Neuronal stem cell (in vitro differentiated cells): ENCODE data around the gene LIPN.

Experiments
- DNase-seq: peaks from one replicate; pipeline ENCODE4 v3.0.0-alpha.2; 2013; ENCODE audit warnings: low spot score
- H2AFZ ChIP-seq: one replicate; pipeline ENCODE4 v1.6.1; 2013; ENCODE audit warnings: mild to moderate bottlenecking, low read length, inconsistent platforms
- H2AK5ac ChIP-seq: 2 replicates; pipeline ENCODE4 v1.6.1; 2013; ENCODE audit warnings: low read depth, mild to moderate bottlenecking, inconsistent platforms, low read length, moderate library complexity, mixed read lengths
- H2BK120ac ChIP-seq: 2 replicates; pipeline ENCODE4 v1.6.1; 2013; ENCODE audit warnings: low read depth, mild to moderate bottlenecking, inconsistent platforms, low read length, moderate library complexity, mixed read lengths
- H2BK12ac ChIP-seq: one replicate; pipeline ENCODE4 v1.6.1; 2013; ENCODE audit warnings: low read length, inconsistent platforms
- H2BK15ac ChIP-seq: 2 replicates; pipeline ENCODE4 v1.6.1; 2013; ENCODE audit warnings: mild to moderate bottlenecking, low read length, inconsistent platforms, mixed read lengths
- H2BK5ac ChIP-seq: one replicate; pipeline ENCODE4 v1.6.1; 2013; ENCODE audit warnings: inconsistent platforms, mild to moderate bottlenecking, low read length, moderate library complexity
- H3K14ac ChIP-seq: one replicate; pipeline ENCODE4 v1.6.1; 2013; ENCODE audit warnings: low read length, inconsistent platforms
- H3K18ac ChIP-seq: 2 replicates; pipeline ENCODE4 v1.6.1; 2013; ENCODE audit warnings: low read length, inconsistent platforms
- H3K23ac ChIP-seq: 2 replicates; pipeline ENCODE4 v1.6.1; 2013; ENCODE audit warnings: low read depth, mild to moderate bottlenecking, mixed read lengths, low read length, inconsistent platforms; ENCODE audit not compliant: poor library complexity
- H3K27ac ChIP-seq: replicated peaks from 3 replicates; pipeline ENCODE4 v1.5.1; 2013; ENCODE audit warnings: low read length, inconsistent platforms
- H3K27me3 ChIP-seq, 3 experiments: 2 replicates each; pipeline ENCODE4 v1.6.1; 2013; ENCODE audit warnings: low read length in 3 of 3, mild to moderate bottlenecking in 2 of 3, inconsistent platforms in 1 of 3, low read depth in 1 of 3, mixed read lengths in 1 of 3, moderate library complexity in 1 of 3; ENCODE audit not compliant: control insufficient read depth in 3 of 3, insufficient read depth in 3 of 3
- H3K36me3 ChIP-seq, 2 donors: replicated peaks in 1 of 2; 2 replicates each; pipeline ENCODE4 v1.6.1; 2013; ENCODE audit warnings: low read length in 2 of 2; ENCODE audit not compliant: control insufficient read depth in 2 of 2, insufficient read depth in 2 of 2
- H3K4ac ChIP-seq: 2 replicates; pipeline ENCODE4 v1.6.1; 2013; ENCODE audit warnings: inconsistent platforms, mild to moderate bottlenecking, low read length, moderate library complexity
- H3K4me1 ChIP-seq, 2 donors: 1 replicate in 1 of 2; 2 replicates in 1 of 2; pipeline ENCODE4 v1.6.1; 2013; ENCODE audit warnings: low read length in 2 of 2, low read depth in 1 of 2; ENCODE audit not compliant: control insufficient read depth in 2 of 2, insufficient read depth in 1 of 2
- H3K4me2 ChIP-seq: one replicate; pipeline ENCODE4 v1.6.1; 2013; ENCODE audit warnings: mild to moderate bottlenecking, low read length, inconsistent platforms; ENCODE audit not compliant: insufficient read depth, poor library complexity, severe bottlenecking
- H3K4me3 ChIP-seq, 2 donors: 2 replicates each; pipeline ENCODE4 v1.5.1; 2013; ENCODE audit warnings: low read length in 2 of 2, mild to moderate bottlenecking in 2 of 2, inconsistent platforms in 1 of 2, moderate library complexity in 1 of 2
- H3K79me1 ChIP-seq: one replicate; pipeline ENCODE4 v1.6.1; 2013; ENCODE audit warnings: low read depth, mild to moderate bottlenecking, inconsistent platforms, low read length, moderate library complexity
- H3K9ac ChIP-seq: one replicate; pipeline ENCODE4 v1.6.1; 2013; ENCODE audit warnings: mild to moderate bottlenecking, low read depth, low read length, inconsistent platforms; ENCODE audit not compliant: poor library complexity
- H3K9me3 ChIP-seq, 2 donors: replicated peaks in 1 of 2; 2 replicates each; pipeline versions ENCODE3 to v1.6.1; 2013; ENCODE audit warnings: low read length in 2 of 2, mild to moderate bottlenecking in 2 of 2, inconsistent platforms in 1 of 2, low read depth in 1 of 2, mixed read lengths in 1 of 2, moderate library complexity in 1 of 2; ENCODE audit not compliant: control insufficient read depth in 2 of 2, insufficient read depth in 1 of 2
- H4K8ac ChIP-seq: one replicate; pipeline ENCODE4 v1.6.1; 2013; ENCODE audit warnings: low read depth, mild to moderate bottlenecking, inconsistent platforms, low read length, moderate library complexity
- H4K91ac ChIP-seq: one replicate; pipeline ENCODE4 v1.6.1; 2013; ENCODE audit warnings: low read length, low read depth, mild to moderate bottlenecking, inconsistent platforms; ENCODE audit not compliant: poor library complexity
- WGBS, 2 donors: extraction: QIAGEN DNeasy Blood & Tissue Kit; methylation state at CpG; one replicate each; pipeline ENCODE4 v1.1.7; 2013; ENCODE audit warnings: missing lambda C conversion rate in 2 of 2, mixed read lengths in 1 of 2; ENCODE audit not compliant: insufficient read length in 2 of 2, insufficient replicate concordance in 1 of 2; ENCODE audit errors: extremely low coverage in 2 of 2; 5-methylcytosine and 5-hydroxymethylcytosine counted together

Gene LIPN

DNA sequence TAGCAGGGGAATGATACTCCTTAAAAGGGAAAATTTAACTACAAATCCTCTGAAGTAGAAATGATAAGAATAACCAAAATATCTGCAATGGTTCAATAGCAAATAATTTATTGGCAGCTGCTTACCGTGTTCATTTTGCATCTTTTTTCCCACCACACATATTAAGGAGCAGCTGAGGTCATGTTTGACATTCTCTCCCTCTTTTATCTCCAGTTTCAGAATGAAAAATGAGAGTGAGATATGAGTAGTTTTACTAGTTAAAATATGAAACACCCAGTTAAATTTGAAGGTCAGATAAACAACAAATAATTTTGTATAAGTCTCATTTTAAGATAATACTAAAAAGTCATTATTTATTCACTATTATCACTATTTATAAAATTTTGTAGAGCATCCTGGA lies 3.1 kb downstream of the LIPN start:
- no peaks in the 10 kb centered on the region for H3K36me3 ChIP-seq
- no peak overlapping the region for H2BK12ac ChIP-seq
- H2BK120ac ChIP-seq, result no peak overlapping the region
- no peak overlapping the region for H4K91ac ChIP-seq
- no peak overlapping the region for H3K14ac ChIP-seq
- no peak for DNase-seq
- H3K4me3 ChIP-seq, result no peak overlapping the region
- no peak overlapping the region for H3K4ac ChIP-seq
- WGBS, 2 donors, result no CpG with 5 or more reads among the region's 1 CpG
- no peak overlapping the region for H2AFZ ChIP-seq
- no peak overlapping the region for H3K27ac ChIP-seq
- H3K27me3 ChIP-seq, result no peaks in the 10 kb centered on the region
- no peaks in the 10 kb centered on the region for H3K4me1 ChIP-seq
- H3K79me1 ChIP-seq, result no peaks in the 10 kb centered on the region
- no peak overlapping the region for H3K9ac ChIP-seq
- no peaks in the 10 kb centered on the region for H3K9me3 ChIP-seq
- H2BK5ac ChIP-seq, result no peak overlapping the region
- no peak overlapping the region for H3K4me2 ChIP-seq
- H4K8ac ChIP-seq, result no peak overlapping the region
- H3K23ac ChIP-seq, result no peak overlapping the region
- no peak overlapping the region for H2BK15ac ChIP-seq
- no peak overlapping the region for H3K18ac ChIP-seq
- no peak overlapping the region for H2AK5ac ChIP-seq

DNA sequence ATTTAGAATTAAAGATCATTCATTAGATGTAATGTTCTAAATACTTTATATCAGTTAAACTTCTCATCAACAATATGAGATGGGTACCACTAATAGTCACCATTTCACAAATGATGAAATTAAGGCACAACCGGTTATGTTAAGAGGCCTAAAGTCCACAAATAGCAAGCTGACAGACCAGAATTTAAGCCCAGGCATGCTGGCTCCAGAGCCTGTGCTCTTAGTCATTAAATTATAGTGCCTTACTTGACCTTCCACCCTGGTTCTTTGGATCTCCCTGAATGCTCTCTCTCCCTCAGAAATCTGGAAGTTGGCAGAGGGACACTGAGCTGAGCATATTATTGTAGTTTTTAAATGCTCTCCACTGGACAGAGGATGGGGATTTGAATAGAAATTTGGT lies 3.6 kb downstream of the LIPN start:
- Histone ChIP-seq H2AK5ac (no peak overlapping the region), H3K36me3 (no peaks in the 10 kb centered on the region), H3K4me2 (no peak overlapping the region), H3K14ac (no peak overlapping the region), H3K4me1 (no peaks in the 10 kb centered on the region), H3K79me1 (no peaks in the 10 kb centered on the region), H2BK120ac (no peak overlapping the region), H4K91ac (no peak overlapping the region), H4K8ac (no peak overlapping the region), H3K23ac (no peak overlapping the region), H2BK5ac (no peak overlapping the region), H3K9me3 (no peaks in the 10 kb centered on the region), H2BK15ac (no peak overlapping the region), H3K27ac (no peak overlapping the region), H2BK12ac (no peak overlapping the region), H3K4me3 (no peak overlapping the region), H3K4ac (no peak overlapping the region), H3K18ac (no peak overlapping the region), H2AFZ (no peak overlapping the region), H3K27me3 (no peaks in the 10 kb centered on the region), H3K9ac (no peak overlapping the region)
- no peak for DNase-seq
- WGBS, 2 donors, result no CpG with 5 or more reads among the region's 1 CpG

DNA sequence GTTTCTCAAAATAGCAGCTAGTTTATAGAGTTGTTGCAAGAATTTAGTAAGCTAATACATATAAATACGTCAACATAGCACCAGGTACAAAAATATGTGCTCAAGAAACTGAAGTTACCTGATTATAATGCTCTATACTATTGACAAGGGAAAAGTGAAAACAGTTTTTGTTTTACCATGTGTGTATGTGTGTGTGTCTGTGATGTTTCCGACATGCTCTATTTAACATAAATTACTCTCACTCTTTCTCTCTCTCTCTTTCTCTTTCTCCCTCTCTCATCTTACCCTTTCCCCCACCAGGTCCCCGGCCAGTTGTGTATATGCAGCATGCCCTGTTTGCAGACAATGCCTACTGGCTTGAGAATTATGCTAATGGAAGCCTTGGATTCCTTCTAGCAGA lies 4.3 kb downstream of the LIPN start:
- Histone ChIP-seq H3K18ac (no peak overlapping the region), H2BK15ac (no peak overlapping the region), H3K36me3 (no peaks in the 10 kb centered on the region), H3K79me1 (no peaks in the 10 kb centered on the region), H3K27me3 (no peaks in the 10 kb centered on the region), H4K91ac (no peak overlapping the region), H3K9ac (no peak overlapping the region), H2BK5ac (no peak overlapping the region), H2BK12ac (no peak overlapping the region), H4K8ac (no peak overlapping the region), H3K4me3 (no peak overlapping the region), H3K27ac (no peak overlapping the region), H3K9me3 (no peaks in the 10 kb centered on the region), H3K4me1 (no peaks in the 10 kb centered on the region), H2AK5ac (no peak overlapping the region), H3K23ac (no peak overlapping the region), H3K4me2 (no peak overlapping the region), H3K4ac (no peak overlapping the region), H2BK120ac (no peak overlapping the region), H3K14ac (no peak overlapping the region), H2AFZ (no peak overlapping the region)
- WGBS, 2 donors, result no CpG with 5 or more reads among the region's 3 CpGs
- DNase-seq, result no peak

DNA sequence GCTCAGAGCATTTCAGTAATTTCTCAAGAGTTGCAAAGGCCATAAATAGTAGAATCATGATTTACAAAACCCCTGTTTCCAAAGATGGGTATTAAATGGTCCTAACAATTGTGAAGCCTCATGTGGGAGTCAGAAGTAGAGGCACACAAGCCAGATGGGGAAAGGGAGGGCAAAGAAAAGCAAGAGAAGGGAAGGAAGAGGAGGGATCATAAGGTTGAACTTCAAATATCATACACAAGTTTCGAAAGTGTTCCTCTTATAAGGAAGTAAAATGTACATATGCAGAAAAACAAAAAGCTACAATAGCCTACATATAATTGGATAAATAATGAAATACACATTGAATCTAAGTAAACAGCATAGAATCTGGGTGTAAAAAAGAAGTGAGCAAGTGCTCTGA lies 6.0 kb downstream of the LIPN start:
- Histone ChIP-seq H3K36me3 (no peaks in the 10 kb centered on the region), H3K18ac (no peak overlapping the region), H3K27me3 (no peaks in the 10 kb centered on the region), H3K14ac (no peak overlapping the region), H3K4me3 (no peak overlapping the region), H2BK5ac (no peak overlapping the region), H3K9ac (no peak overlapping the region), H3K9me3 (no peaks in the 10 kb centered on the region), H2AK5ac (no peak overlapping the region), H2BK15ac (no peak overlapping the region), H3K79me1 (no peaks in the 10 kb centered on the region), H2AFZ (no peak overlapping the region), H3K4me1 (no peaks in the 10 kb centered on the region), H2BK12ac (no peak overlapping the region), H3K27ac (no peak overlapping the region), H3K4ac (no peak overlapping the region), H4K91ac (no peak overlapping the region), H2BK120ac (no peak overlapping the region), H3K23ac (no peak overlapping the region), H4K8ac (no peak overlapping the region), H3K4me2 (no peak overlapping the region)
- no CpG with 5 or more reads among the region's 1 CpG for WGBS, 2 donors
- no peak for DNase-seq
